HG02885 (cell line): ENCODE results near the gene OR10J4.
"Not testable (repeated sequence)": the region's sequence is repeated elsewhere in the genome, so short reads cannot be mapped to it uniquely, and the experiment has no call there.

Source experiments
- ATAC-seq: cut with Tn5 transposase; IDR thresholded peaks from one replicate; pipeline ENCODE4 v1.9.1; 2021; ENCODE audit warnings: mild to moderate bottlenecking; ENCODE audit not compliant: unreplicated experiment, poor library complexity

Gene OR10J4

DNA sequence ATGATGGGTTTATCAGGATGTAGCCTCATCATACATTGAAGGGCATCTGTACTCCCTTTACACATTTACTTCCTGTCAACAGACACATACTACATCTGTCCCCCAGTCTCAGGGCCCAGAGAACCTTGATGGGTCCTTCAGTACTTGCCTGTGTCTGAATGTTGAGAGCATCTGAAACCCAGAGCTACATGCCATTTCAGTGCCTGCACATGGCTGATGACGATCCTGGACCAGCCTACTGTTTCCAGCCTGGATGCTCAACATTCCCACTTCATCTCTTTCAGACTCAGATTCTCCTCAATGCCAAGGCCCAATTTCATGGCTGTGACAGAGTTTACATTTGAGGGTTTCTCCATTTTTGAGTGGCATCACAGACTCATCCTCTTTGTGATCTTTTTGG lies at the start of gene OR10J4:
Gene OR10J4, plus strand, starts transcription at position 301 of the 400 bp plus-strand sequence.
- ATAC-seq = no peak

DNA sequence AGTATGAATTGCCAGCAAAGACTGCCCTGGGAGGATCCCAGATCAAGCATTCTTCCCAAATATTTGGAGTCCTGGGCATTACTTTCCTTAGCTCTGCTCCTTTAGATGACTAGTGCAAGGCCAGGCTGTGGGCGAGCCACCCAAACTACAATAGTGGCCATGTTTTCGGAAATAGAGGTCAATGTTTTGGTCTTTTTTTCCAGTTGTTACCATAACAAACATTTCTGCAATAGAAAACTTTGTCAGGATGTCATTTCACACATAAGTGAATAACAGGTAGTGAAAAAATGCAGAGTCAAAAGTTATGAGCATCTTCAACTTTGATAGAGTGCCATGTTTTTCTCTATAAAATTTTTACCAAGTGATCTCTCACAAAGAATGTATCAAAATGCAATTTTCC lies 25.2 kb upstream of the OR10J4 start:
- no peak for ATAC-seq

DNA sequence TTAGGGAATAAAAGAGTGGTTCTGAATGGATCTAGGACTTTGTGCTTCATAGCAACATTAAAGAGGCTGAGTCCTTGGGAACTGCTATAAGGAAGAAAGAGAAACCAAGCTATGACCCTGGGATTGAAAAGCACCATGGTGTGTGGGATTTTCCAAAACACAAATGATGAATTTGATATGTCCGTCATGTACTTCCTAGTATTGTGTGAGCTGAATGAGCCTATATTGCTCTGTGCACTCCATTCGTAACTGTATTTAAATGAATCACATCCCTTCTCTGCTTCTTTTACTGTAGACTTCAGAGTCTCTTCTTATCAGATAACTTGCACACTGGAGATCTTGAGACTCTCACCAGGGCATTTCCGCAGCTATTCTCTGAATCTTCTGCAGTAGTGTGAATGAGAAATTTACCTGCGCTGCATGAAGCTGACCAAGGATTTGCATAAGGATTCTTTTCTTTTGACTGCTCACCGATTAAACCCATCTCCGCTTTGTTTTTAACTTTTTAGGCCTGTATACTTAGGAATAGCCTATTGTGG lies 23.1 kb upstream of the OR10J4 start:
- ATAC-seq = no peak

DNA sequence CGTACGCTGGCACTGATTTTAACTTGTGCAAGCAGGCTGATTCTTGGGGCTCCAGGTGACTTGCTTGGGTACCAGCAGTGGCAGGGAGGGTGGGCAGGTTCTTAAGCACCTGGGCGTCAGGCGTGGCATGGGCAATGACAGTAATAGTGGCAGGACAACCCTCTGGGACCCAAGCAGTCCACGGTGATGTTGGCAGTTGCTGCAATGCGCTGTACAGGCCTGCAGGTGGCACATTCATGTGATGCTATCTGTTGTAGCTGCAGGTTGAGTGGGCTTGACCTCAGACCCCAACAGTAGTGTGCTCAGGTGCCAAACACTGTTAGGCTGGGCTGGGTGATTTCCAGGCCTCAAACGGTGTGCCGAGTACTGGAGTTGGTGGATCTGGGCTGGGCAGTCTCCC lies 10.2 kb upstream of the OR10J4 start:
- no peak for ATAC-seq

DNA sequence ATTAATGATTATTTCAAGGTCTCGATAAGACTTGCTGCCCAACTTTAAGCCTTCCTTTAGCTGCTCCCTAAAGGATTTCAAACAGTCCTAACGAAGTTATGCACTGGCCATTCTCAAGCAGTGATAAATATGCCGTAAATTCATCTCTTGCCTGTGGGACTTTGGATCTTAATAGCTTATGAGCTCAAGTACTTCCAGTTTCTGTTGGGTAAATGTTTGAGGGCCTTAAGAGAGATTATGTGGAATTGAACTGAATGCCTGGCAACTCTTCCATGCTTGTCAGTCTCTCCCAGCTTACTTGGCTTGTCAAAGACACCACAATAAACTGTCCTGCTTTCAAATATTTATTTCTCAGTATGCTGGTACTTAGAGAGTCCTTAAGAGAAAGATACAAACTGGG lies 3.5 kb upstream of the OR10J4 start:
- no peak for ATAC-seq

DNA sequence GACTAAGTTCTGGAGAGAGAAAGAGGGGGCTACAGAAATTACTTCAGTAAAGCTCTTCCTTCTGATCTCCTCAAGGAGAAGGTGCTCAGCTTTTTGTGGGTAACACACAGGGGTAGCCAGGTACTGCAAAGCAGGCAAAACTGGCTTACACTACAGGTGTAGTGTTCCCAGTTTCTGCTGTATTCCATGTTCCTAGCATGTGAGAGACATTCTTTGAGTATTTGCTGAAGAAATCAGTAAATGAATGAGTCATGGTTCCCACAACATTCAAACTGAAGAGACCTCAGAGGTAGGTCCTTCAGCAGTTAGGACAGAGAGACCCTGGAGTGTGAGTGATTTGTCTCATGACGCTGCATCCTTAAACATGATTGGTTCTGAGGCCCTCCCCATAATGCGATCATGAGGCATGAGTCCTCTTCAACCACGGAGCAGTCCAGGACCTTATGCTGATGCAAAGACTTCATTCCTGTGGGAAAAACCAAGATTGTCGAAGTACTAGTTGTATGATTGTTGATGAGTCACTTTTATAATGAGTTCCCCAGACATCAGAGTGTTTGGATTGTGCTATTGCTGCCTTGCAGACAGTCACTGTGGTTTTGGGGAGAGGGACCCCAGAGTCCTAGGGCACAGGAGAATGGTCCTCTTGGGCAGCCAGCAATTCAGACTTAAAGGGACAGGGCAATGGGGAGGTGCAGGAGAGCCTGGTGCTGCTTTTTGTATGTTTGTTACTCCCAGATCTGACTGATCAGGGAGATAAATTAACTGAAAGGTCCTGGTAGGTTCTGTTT lies 2.7 kb upstream of the OR10J4 start:
- no peak for ATAC-seq

DNA sequence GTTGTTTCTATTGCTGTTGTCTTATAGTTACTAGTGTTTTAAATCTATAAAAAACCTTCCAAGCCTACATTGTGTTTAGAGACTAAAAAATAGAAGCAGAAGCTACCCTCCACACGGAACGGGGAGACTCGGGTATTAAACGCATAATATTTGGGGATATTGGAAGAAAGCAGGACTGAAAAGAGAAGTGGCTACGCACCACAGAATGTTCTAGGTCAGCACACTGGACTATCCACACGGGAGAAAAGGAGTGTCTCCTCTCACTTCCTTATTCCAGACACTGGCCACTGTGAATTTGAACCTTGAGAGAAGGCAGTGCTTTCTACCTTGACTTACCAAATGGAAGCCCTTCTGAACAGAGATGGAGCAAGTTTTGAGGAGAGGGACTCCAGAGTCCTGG lies 1.0 kb upstream of the OR10J4 start:
- ATAC-seq = no peak

DNA sequence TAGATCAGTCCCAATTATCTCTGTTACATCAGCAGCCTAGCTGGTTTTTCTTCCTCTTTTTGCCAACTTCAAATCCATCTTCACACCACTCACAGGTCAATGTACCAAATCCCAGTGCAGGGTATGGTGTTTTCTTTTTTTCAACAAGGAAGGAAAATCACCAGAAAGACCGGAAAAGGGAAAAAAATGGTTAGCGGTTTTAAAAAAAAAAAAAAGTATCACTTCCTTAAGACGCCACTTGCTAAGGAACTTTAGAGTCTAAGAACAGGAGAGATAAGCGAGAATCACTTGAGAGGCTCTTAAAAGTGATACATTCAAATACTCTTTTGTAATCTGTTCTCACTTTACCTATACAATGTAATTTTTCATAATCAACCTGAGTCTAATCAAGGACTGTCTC lies 4.5 kb downstream of the OR10J4 start:
- ATAC-seq = no peak

DNA sequence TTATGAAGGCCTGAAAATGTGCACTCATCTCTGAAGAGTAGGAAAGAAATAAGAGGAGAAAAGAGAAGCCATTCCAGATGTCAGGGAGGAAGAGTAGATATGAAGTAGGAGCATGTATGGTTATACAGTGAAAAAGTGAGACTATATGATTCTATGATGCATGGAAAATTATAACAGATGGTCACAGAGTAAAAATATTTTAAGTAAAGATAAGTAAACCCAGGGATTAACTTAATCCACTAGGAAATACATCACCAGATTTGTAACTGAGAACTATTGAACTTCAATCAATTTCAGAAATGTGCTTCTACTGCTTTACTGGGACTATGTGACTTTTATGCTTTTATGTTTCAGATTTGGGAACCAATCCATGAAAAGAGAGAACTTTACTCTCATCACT lies 7.4 kb downstream of the OR10J4 start, which contains the start of gene OR10J1:
Gene OR10J1, plus strand, starts transcription at position 301 of the 400 bp plus-strand sequence. Its CDS starts 70 bp downstream, at position 371.
- ATAC-seq = no peak

DNA sequence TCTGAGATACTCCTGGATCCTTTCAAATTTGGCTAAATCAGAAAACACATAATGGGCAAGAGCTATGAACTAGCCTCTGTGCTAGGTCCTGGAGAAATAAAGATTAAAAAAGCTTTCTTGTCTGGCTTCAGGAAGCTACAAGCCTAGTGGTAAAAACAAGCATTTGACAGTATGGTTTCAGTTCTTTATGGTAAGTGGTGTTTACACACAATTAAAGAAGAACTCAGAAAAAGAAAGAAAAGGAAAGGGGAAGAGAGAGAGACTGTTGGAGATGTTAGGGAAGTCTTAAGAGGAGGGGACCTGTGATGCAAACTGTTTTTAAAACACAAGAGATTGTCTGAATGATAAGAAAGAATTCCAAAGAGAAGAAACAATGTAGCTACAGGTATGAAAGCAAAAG lies 9.4 kb downstream of the OR10J4 start:
- no peak for ATAC-seq

DNA sequence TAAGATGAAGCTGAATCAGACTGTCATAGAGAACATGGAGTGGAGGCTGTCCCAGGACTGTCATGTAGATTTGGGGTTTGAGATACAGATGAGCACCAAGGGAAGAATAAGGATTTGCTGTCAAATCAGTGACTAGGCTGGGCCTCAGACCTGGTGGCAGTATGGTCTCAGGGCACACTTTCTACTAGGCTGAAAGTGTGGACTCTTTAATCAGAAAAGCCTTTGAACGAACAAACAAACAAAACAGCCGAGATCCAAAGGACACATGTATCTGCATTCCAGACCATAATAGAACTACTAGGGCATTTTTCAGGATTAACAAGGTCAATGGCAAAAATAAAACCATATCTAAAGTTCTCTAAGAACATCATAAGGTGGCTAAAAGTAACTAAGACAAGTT lies 10.4 kb downstream of the OR10J4 start:
- no peak for ATAC-seq

DNA sequence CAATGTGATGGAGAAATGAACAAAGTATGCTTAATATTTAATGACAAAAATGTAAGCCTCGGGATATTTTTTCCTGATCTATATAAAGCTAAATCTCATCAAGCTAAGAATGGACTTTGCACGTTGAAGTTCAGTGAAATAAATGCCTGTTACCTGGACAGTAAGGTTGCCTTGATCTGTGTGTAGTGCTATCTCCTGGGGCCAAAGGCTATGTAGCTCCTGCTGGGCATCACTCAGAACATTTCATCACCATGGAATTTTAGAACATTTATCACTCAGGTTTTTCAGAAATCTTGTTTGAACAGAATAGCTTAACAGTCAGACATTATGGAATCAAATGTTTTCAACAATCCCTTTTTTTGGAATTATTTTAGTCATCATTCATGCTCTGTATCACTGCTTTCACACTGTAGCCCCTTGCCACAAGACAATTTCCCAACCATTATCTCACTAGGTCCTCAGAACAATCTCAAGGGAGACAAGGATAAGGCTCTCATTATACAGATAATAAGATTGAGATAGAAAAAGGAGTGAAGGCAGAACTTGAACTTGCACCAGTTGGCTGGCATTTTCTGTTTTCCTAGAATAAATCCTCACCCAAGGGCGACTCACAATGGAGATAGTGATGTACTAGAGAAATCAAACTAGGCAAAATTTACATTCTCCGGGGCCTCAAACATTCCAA lies 11.2 kb downstream of the OR10J4 start:
- no peak for ATAC-seq

DNA sequence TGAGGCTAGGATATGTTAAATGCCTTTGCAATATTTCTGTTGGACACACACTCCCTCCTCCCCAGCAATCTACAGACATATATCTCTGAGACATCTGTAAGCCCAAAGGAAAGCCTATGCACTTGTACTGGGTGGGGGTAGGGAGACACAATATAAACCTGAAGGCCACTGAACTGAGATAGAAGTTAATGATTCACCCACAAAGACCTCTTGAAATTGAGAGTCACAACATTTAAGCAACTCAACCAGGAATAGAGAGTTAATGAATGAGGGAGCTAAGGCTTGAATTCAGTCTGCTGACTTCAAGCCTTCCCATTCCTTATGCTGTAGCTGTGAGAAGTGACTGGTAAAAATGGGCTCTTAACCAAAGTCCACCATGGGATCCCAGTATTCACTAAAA lies 12.5 kb downstream of the OR10J4 start:
- no peak for ATAC-seq

DNA sequence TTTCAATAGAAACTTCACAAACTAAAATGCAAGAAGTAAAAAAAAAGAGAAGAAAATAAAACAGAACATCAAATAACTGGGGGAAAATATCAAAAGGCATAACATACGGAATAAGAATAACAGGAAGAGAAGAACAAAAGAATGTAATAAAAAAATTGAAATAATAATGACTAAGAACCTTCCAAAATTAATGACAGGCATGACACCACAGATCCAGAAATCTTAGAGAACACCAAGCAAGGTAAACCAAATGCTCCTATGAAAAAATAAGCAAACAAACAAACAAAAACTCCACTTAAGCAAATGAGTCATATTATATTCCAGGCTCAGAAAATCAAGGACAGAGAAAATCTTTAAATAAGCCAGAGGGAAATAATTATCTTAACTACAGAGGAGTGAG lies 16.2 kb downstream of the OR10J4 start:
- no peak for ATAC-seq

DNA sequence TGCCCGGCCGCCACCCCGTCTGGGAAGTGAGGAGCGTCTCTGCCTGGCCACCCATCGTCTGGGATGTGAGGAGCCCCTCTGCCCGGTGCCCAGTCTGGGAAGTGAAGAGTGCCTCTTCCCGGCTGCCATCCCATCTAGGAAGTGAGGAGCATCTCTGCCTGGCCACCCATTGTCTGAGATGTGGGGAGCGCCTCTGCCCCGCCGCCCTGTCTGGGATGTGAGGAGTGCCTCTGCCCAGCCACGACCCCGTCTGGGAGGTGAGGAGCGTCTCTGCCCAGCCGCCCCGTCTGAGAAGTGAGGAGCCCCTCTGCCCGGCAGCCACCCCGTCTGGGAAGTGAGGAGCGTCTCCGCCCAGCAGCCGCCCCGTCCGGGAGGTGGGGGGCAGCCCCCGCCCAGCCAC lies 17.6 kb downstream of the OR10J4 start:
- ATAC-seq = not testable (repeated sequence)

DNA sequence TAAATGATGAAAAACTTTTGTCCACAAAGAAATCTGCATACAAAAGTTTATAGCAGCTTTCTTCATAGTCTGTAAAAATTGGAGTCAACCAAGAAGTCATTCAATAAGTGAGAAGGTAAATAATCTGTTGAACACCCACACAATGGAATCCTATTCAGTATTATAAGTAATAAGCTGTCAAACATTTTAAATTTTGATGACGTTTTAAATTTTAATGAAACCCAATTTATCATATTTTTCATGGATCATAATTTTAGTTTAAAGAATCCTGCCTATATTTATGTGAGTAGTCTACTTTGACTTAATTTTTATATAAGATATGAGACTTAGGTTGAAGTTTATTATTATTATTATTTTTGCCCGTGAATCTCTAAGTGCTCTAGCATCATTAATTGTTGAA lies 27.5 kb downstream of the OR10J4 start:
- no peak for ATAC-seq

DNA sequence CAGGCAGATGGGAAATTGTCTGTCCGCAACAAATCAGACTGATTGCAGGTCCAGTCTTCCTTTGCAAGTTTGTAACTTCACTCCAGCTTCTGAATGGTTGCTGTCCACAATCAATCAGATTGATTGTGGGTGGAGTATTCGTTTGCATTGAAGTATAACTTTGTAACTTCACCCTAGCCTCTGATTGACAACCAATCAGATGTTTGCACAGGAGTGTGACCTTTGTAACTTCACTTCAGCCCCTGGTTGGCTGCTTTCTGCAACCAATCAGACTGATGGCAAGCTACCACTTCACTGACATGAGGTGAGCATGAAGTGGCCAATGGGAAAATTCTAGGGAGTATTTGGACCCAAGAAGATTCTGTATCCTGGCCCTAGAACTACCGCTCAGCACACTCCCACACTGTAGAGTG lies 33.2 kb downstream of the OR10J4 start:
- no peak for ATAC-seq

DNA sequence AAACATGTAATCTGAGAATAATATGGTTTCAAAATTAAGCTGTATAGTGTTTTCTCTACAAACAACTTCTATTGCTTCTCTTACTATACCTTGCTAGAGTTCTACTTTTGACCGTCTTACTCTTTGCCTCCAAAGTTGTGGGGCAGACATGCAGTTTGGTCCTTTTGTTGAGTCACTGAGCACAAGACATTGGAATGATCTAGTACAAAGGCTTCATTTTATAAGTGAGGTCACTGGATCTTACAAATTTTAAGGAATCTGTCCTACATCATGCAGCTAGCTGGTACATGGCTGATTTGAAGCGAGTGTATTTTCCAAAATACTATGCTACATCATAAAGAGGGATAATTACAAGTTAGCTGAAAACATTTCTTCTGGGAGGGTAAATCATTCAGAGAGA lies 36.3 kb downstream of the OR10J4 start:
- no peak for ATAC-seq

DNA sequence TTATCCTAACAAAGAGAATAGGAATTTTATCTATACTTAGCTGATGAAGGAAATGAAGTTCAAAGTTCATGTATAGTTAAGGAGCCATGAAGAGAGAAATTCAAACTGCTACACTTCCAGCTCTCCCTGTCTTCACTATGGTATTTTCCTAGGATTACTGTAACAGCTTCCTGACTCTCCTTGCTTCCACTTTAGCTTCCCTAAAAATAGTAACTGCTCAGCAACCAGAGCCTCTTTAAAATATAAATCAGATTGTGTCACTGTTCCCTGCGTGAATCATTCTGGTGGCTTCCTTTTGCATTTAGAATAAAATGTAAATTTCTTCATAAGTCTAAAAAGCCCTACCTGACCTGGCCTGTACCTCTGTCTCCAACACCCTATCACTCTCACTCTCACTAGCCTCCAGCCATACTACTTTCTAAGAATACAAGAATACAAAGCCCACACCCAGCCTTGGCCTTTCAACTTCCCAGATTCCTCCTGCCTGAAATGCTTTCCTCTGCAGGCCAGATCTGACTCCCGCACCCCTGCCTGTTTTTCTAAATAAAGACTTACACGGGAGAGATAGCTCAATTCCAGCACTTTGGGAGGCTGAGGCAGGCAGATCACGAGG lies 38.0 kb downstream of the OR10J4 start:
- ATAC-seq = no peak

DNA sequence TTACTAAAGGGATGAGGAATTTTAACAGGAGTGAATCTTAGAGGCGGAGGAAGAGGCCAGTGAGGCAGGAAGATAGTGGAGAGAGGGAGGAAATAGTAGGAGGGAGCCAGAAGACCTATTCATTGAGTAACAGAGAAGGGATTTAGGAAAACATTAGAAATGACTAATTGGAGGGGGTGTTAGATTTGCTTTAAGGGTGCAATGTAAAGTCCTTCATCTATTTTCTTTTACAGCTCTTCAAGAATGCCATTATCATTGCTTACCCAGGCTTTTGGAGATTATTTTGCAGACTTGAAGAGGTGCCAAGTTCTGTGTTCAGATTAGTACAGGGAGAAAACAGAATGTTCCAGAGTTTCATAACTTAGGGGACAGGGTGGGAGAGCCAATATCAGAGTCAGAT lies 41.3 kb downstream of the OR10J4 start:
- ATAC-seq = no peak

DNA sequence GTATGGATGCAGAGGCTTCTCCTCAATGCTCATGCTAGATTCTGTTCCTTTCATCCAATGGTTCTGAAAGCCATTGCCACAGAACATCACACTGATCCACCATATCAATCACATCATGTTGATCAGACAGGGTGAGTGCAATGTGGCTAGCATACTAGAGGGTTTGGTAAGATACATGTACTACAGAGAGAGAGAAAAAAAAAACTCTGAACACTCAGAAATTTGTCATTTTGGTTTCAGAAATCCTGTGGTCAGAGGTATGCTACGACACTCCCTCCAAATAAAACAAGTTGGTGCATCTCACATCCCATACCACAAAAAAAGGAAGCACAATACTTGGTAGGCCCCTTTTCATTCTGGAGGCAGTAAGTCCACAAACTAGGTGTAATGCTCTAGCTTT lies 42.9 kb downstream of the OR10J4 start:
- no peak for ATAC-seq
